Spleen (tissue), 7 donors: Measurements from ENCODE around the gene PEAK1.

Experiments
- CTCF ChIP-seq, 11 experiments: fragments of 200-600 bp in 7 of 11; fragments of 450-650 bp in 4 of 11; sonication (generic) in 4 of 11; IDR thresholded peaks in 8 of 11; conservative IDR thresholded peaks in 3 of 11; 1 replicate in 7 of 11; 2 replicates in 4 of 11; pipeline versions ENCODE4 v1.4.0 to v1.8.0; 2016 to 2021; ENCODE audit warnings: antibody characterized with exemption in 11 of 11, inconsistent platforms in 4 of 11, mild to moderate bottlenecking in 1 of 11
- POLR2A ChIP-seq, 3 donors: fragments of 450-650 bp; IDR thresholded peaks; one replicate each; pipeline ENCODE4 v1.5.1; 2017; ENCODE audit warnings: antibody characterized with exemption in 3 of 3, mild to moderate bottlenecking in 1 of 3
- POLR2AphosphoS5 ChIP-seq, 3 donors: sonication (generic); formaldehyde crosslinking; IDR thresholded peaks; one replicate each; pipeline ENCODE4 v1.5.1; 2017; ENCODE audit warnings: antibody characterized with exemption in 3 of 3
- donor health status: DM: no; HTN: no; CAD: no; lungs with moderate emphysema.
- donor health status: DM: no; HTN: no; CAD: no.
- donor health status: DM: no; HTN: no; CAD: no.

DNA sequence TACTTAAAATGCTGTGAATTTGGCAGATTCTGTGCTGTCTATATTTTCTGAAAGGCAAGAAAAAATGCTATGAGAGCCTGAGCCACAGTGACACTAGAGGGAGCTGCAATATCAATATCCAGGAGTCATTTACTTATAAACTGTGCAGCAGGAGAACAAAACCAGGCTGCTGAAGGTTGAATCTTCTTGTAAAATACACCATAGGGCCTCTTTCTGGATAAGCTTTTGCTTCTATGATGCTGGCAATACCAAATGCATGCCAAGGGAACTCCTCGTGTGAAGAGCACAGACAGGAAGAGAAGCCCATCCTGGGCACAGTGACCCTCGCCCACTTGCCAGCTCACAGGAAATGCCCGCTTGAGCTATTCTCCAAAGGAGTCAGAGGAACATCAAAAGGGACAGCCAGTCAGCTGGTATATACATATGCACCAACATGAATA is 301.0 kb downstream of the PEAK1 start:
- peak; percentile 44 to 82 (median 63) for TF ChIP-seq CTCF (IDR thresholded peaks at IDR 0.05 in 8 of 11, conservative IDR thresholded peaks at IDR 0.05 in 3 of 11)
- no peak for TF ChIP-seq POLR2A (IDR thresholded peaks at IDR 0.05)
- peak in 1 of 3 donors; percentile 45 for TF ChIP-seq POLR2AphosphoS5 (IDR thresholded peaks at IDR 0.05)
